Measurements from ENCODE around the gene LSM6.

- TF ChIP-seq EZH2phosphoT487 (IDR thresholded peaks at IDR 0.05; ENCODE audit: insufficient read depth, low read depth) (no peak), EZH2 (IDR thresholded peaks at IDR 0.05; ENCODE audit: insufficient read depth, poor library complexity, severe bottlenecking) (no peak)
Observed at GRCh38 chr4:146194212-146194611, 18.7 kb downstream of the LSM6 start.
